Germinal center (tissue), 1 donor: ENCODE results near the gene SLC2A1.

Experiments
- DNase-seq: peaks from one replicate; pipeline ENCODE4 v3.0.0; 2012; ENCODE audit warnings: mixed read lengths, low spot score

The SLC2A1 gene

GRCh38 chr1:42979896-42980800 lies 21.5 kb upstream of the SLC2A1 start:
- DNase-seq = no peak

DNA sequence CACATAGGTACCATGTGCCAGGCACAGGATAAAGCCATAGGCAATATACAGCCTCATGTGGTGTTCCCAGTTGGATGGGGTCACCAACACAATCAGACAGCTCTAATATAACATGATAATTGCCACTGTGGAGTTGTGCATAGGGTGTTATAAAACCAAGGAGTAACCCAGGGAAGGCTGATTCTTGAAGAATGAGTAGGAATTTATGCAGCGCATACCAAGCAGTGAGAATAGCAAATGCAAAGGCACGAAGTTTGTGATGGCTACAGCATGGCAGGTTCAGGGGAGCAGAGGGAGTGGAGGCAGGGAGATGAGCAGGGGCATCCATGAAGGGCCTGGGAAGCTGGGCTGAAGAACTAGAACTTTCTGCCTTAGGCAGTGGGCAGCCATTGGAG lies 20.4 kb upstream of the SLC2A1 start:
- DNase-seq = no peak

DNA sequence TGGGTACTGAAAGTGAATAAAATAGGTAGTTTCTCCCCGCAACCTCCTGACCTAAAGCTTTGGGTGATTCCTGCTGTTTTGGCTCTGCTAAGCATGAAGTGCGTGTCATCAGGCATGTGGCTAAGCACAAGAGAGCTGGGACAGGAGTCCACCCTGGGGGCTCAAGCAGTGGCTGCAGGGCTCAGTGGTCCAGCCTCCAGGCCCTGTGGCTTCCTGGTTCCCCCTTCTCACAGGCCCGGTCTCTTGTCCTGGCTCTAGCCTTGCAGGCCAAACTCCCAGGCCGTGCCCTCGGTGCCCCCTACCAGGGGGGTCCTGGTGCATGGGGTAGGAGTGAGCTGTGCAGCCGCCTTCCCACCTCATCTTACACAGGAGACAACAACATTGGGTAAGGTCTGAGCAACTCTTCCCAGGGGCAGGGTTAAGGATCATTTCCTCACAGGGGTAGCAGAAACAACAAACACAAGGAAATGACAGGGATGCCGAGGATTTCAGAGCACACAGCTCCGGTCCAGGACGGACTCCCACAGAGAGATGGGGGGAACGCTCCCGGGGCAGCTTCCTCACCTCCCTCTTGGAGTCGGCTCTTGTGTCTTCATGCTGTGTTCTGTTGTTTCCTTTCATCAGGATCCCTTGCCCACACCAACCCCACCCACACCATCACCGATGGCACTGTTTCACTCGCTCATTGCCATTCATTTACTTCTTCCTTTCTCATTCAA lies 19.8 kb upstream of the SLC2A1 start:
- DNase-seq = no peak

DNA sequence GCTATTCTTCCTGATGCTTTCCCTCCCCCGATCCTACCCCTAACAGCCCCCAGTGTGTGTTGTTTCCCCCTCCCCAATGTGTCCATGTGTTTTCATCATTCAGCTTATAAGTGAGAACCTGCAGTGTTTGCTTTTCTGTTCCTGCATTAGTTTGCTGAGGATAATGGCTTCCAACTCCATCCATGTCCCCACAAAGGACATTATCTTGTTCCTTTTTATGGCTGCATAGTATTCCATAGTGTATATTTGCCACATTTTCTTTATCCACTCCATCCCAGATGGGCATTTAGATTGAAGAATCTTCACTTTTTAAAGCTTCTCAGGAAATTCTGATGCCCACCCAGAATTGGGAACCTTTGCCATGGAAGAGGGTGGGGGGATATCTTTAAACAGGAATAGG lies 19.0 kb upstream of the SLC2A1 start:
- no peak for DNase-seq

GRCh38 chr1:42975561-42976225 lies 17.0 kb upstream of the SLC2A1 start:
- no peak for DNase-seq

GRCh38 chr1:42974767-42975437 lies 16.2 kb upstream of the SLC2A1 start:
- no peak for DNase-seq

DNA sequence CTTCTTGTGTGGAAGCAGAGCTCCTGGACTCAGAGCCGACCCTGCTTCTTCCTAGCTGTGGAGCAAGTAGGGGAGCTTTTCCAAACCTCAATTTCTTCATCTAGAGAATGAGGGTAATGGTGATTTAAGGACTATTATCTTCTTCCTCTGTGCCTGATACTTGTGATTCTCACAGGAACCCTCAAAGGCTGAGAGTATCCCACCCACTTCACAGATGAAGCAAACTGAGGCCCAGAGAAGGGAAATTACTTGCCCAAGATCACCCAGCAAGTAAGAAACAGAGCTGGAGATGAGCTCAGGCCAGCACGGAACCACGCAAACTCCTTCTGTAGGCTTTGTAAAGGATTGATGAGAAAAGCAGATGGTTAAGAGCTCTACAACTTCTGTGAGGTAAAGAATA lies 15.1 kb upstream of the SLC2A1 start:
- no peak for DNase-seq

DNA sequence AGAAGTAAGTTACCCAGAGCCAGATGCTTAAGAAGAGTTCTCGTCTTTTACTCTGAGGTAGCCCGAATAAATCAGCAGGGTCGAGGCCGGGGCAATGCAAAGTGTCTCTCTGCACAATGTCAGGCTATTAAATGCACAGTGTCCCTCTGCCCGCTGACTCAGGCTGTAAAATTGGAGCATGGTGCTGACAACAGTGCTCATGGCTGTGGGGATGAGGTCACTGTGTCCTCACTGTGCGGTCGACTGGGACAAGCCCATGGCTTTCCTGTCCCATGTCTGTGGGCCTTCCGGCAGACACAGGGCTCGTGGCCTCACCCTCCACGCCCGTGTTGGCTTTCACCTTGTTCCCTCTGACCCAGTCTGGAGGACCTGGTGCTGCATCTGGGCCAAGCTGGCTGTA lies 14.6 kb upstream of the SLC2A1 start:
- DNase-seq = no peak

DNA sequence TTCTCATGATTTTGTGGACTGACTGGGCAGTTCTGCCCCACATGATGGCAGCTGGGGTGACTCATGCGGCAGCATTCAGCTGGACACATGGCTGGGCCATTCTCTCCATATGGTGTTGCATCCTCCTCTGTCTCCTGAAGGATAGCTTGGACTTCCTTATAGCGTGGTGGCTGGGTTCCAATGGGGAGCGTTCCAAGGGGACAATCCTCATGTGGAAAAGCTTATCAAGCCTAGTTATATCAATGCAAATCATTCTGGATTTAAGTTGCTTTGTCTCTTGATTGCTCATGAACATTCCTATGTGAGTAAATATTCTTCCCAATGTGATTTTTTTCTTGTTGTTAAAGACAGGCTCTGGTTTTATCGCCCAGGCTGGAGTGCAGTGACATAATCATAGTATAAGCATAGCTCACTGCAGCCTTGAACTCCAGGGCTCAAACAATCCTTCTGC lies 13.2 kb upstream of the SLC2A1 start:
- DNase-seq = no peak

- DNase-seq = no peak
Observed at GRCh38 chr1:42970143-42970542, 11.5 kb upstream of the SLC2A1 start.

DNA sequence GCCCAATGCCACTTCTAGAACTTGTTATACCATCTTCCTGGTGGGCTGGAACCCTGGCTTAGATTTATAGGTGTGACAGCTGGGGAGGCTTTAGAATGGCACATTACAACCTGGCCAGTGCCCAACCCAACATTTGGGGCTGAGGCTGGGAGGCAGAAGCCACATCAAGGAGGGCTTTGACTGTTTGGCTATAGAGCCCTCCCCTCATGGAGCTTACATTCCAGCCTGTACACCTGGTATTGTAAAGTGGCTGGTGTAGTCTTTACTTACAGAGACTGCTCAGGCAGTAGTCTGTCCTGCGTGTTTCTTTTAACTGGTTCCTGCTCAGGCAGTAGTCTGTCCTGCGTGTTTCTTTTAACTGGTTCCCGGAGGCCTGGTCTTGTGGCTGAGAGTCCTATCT lies 10.0 kb upstream of the SLC2A1 start:
- no peak for DNase-seq

DNA sequence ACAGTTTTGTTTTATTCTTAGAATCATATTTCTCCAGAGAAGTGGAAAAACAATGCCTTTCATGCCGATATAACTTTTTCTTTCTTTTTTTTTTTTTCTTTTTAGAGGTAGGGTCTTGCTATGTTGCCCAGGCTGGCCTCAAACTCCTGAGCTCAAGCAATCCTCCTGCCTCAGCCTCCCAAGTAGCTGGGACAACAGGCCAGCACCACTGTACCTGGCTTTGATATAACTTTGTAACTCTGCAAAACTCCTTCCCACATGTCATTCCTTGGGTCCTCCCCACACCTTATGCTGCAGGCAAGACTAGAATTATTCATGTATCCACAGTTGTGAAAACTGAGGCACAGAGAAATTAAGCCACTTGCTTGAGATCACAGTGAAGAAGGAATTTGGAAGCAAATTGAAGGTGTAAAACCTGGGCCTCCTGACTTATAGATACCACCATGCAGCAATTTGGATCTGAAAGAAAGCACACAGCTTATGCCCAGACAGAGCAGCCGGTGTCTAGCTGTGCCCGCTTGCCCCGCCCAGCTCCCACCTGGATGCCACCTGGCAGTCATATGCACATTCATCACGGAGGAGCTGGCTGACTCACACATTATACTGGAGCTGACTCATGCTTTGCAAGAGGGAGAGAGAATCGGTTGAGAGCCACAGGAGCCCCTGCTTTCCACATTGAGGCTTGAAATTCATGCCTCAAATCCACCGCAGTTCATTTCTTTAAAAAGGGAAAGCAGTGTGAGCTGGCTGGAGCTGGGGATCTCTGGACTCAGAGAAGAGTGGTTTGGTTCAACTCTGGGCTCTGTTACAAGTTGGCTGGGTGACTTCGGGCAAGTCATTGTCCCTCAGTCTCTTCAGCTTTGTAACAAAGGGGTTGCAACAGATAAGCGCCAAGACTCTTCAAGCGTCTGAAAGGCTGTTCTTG lies 8.3 kb upstream of the SLC2A1 start:
- DNase-seq = no peak

GRCh38 chr1:42965378-42965777 lies 6.7 kb upstream of the SLC2A1 start:
- DNase-seq = no peak

DNA sequence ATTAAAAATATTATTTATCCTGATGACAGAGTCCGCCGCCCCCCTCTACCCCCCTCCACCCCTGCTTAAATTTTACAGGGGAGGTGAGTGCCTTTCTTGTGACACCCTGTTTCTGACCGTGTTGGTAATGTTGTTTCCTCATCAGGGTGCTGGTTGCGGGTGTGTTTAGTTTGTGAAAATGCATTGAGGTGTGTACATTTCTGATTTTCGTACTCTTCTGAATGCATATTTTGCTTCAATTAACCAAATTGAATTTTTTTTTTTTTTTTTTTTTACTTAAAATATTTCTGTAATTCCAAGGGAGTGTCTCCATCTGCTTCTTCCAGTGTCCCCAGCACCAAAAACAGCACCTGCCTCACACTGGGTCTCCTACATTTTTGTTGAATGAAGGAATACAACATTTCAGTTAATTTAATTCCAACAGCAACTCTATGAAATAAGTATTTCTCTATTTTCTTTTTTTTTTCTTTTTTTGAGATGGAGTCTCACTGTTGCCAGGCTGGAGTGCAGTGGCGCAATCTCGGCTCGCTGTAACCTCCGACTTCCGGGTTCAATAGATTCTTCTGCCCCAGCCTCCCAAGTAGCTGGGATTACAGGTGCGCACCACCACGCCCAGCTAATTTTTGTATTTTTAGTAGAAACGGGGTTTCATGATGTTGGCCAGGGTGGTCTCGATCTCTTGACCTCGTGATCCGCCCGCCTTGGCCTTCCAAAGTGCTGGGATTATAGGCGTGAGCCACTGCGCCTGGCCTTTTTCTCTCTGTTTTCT lies 5.6 kb upstream of the SLC2A1 start:
- no peak for DNase-seq

DNA sequence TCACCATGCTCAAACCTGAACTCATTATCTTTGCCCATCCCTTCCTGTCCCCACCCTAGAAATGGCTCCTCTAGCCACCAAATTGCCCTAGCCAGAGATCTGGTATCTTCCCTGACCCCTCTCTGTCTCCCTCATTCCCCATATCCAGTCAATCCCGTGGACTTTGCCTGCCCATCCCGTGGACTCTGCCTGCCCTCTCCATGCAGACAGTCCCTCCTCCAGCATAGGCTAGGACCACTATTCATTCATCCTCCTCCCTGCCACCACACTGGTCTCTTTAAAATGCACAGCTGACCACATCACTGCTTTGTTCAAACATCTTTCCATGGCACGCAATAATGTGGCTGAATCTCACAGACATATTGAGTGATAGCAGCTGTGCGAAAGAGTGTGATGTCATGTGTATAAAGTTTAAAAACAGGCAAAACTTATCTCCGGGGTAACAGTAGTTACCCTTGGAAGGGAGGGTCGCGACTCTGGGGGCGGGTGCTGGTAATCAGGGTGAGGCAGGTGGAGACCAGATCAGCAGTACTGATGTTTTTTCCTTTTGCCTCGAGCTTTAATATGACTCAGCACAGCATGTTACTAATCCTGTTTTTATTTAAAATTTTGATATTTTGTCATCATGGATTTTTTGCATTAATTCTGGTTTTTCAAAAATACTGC lies 4.8 kb upstream of the SLC2A1 start:
- DNase-seq = no peak

DNA sequence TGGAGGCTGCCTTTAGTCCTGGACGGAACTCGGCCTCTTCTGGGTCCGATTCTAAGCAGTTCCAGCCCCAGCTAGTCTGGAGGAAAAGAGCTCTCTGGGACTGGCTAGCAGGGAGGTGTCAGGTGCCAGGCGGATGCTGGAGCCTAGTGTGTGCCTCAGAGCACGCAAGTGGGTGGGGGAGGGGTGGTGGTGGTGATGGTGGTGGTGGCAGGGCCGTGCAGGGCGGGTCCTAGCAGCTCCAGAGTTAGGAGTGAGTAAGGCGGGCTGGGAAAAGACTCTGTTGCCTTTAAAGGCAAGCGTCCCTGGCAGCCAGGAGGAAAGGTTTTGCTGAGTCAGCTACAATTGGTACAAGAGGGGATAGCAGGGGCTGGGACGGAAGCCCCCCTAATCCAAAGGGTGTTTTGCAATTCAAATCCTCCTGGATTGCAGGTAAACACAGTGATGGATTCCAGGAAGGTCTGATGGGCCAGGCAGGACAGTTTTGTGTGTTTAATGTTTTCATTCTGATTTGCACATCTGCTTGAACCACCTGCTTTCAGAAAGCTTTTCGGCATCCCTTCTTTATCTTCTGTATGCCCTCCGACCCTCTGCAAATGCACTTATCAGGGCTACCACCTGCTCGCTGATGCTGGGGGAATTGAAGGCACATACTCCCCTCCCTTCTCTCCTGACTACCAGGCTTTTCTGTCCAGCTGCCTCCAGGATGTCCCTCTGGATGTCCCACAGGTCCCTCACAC lies 4.1 kb upstream of the SLC2A1 start:
- no peak for DNase-seq

- DNase-seq = no peak
Observed at GRCh38 chr1:42961312-42962091, 2.8 kb upstream of the SLC2A1 start.

DNA sequence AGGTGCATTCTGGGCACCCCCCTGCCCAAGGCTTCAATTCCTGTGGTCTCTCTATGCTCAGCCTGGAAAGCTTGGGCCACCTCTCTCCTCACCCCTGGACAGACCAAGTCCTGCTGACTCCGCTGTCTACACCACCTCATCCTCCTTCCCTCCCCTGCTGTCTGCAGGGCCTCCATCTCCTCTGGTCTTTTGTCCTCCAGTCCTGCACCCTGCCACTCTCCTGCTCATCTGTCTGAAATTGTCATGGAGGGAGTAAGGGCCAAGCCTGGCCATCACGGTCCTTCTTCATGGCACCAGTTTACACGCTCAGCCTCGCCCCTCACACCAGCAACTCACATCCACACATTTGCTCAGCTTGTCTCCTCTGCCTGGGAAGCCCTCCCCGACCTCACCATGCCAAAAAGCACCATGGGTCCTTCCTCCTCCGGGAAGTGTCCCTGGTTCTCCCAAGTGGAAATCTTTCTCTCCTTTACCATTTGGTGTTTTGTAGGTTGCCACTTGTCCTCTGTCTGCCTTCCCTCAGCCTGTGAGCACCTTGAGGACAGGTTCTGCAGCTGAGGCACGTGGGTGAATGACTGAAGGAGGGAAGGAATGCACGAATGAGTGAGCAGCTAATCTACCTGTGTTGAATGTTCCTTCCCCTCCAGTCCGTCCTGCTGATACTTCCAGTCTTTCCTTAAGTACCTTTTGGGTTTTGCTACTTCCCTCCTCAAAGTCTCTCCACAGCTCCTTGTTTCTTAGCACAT lies 2.1 kb upstream of the SLC2A1 start:
- DNase-seq = no peak
